Activated CD4-positive, alpha-beta T cell treated with anti-CD3 and anti-CD28 coated beads, Interleukin-2, amount 50 U/mL, for 48 hours (primary cell): Measurements from ENCODE around the gene PPP1R15B.
A peak's percentile ranks its signal among the peaks of the same experiment; 100 is the strongest.

Experiments used
- DNase-seq, 2 experiments: peaks; one replicate each; pipeline ENCODE4 v3.0.0-alpha.2; 2020

PPP1R15B gene

DNA sequence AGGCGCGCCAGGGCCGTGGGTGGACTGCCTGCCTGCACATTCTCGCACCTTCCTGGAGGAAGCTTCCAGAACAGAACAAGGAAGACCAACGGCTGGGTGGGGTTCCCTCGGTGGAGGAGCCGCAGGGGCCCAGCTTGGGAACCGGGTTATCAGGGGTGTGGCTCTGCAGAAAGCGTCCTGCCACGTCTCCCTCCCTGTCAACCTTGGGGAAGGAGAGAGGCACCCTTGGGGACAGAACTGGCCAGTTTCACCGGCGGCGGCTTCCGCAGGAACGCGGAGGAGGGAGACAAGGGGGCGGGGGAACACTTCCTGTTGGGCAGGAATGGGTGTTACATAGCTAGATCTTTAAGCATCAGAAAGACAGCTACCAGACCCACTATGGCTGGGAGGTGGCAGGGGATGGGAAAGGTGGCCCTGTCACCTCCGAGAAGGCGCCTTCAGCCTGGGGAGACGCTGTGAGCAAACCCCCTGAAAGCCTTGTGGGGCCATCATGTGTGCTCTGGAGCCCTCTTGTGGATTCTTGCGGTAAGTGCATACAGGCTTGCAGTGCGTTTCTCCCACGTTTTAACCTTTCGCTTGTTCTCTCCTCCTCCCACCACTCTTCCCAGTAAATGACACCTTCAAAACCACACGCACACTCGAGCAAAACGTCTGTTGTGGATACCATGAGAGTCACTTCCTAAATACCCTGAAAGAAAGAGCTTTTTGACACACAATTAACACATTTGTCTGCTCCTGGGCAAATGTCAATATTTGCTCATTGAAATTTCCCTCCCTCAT, 48.1 kb downstream of the PPP1R15B start:
- DNase-seq: peak; percentile 74 to 82

DNA sequence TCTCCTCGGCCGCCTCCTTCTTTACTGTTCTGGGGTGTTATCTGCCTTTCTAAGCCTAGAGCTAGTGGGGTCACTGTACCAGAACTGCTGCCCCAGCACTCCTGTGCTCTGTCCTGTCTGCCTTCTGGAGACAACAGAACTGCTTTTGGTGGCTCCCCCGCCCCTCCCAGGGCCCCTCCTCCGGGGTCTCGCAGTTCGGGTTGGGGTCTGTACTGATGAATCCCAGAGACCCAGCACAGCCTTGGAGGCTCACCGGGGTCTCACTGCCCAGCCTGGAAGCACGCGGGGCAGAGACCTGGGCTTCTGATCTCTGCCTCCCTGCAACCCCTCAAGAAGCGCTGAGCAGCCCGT, 48.7 kb downstream of the PPP1R15B start:
- no peak for DNase-seq

DNA sequence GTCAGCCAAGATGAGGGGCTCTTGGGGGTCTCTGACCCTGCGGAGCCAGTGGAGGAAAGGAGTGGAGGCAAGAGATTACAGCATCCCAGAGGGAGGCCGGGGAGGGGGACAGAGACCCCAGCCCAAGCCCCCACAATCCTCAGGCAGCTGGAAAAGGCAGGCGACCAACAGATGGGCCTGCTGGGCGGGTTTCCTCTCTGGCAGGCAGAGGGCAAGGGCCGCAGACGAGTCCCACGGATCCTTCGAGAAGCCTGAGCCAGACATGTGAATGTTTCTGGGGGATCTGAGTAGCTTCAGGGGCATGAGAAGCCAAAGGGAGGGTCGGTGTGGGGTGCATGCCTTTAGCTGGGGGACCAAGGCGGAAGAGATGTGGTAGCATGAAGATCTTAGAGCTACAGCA, 49.8 kb downstream of the PPP1R15B start:
- DNase-seq: no peak

DNA sequence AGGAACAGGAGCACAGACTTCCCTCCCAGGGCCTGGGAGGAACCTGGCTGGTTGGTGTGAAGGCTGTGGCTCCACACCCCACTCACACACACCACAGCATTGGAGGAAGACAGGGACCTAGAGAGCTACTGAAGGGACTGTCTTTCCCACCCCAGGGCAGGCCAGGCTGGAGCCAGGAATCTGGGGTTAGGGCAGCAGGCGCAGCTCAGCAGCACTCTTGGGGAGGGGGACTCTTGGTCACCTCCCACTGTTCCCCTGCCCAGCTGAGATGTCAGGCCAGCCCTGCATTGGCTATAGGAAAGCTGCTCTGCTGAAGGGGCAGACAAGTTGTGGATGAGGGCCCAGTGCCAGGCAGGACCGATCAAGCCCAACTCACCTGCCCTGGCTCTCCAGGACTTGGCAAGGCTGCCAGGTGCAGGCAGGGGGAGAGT, 50.3 kb downstream of the PPP1R15B start:
- no peak for DNase-seq

DNA sequence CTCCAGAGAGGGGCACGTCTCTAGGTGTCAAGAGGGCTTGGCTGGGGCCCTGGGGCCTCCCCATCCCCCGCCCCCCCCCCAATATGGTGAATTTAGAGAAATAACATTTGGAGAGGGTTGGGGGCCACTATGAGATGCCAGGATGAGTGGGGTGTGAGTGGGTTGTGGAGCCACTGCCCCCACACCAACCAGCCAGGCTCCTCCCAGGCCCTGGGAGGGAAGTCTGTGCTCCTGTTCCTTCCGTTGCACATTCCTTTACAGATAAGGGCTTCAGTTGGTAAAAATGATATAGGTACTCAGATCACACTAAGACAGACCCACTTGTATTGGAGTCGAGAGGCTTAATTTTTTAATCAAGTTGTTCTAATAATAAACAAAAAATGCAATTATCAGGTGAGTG, 51.3 kb downstream of the PPP1R15B start:
- no peak for DNase-seq

DNA sequence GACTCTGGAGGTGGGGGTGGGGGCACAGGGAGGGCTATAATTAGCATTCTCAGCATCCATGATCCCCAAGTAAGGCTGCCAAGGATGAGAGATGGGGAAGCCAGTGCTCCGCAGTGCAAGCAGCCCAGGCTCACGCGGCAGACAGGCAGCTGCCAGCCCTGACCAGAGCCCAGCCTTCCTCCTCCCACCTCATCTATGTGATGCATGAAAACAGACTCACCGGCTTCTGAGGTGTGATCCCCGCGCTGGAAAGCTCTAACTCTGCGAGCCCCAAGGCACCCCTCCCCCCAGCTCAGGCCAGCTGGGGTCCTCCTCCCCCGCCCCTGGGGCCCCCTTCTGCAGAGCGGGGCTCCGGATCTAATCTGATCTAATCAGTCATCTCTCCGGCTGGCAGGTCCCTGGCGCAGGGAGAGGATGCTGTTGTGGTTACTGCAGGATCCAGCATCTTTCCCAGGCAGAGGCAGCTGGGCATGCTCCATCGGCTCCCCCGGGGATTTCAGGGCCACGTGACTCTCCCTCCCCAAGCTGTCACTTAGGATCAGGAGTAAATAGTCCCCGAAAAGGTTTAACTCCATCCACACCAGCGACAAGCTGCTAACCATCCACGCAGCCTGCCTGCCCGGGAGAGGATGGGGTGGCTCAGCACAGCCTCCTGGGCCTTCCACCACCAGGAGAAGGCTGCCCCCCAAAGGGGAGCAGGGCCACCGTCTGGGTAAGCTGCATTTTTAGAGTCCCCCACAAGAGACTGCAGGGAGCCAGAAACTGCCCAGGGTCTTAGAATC, 52.0 kb downstream of the PPP1R15B start, which contains the start of gene PLEKHA6:
Gene PLEKHA6 (minus strand): TSS at position 456 of the 782 bp plus-strand sequence. CDS start 86,202 bp downstream, outside the sequence.
- DNase-seq: no peak

DNA sequence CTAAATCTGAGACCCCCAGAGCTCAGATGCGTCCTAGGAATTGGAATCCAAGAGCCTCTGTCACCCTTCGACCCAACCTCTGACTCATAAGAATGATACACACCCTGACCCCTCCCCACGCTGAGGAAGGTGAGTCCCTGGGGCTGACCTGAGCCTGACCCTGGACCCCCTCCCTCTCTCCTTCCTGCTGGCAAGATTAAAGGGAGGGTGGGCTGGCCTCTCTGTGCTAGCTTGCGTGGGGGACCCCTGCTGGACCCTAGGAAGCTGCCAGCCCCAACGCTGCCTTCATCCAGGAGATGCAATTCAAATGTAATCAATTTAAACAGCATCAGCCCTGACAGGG, 52.5 kb downstream of the PPP1R15B start:
- DNase-seq: no peak

DNA sequence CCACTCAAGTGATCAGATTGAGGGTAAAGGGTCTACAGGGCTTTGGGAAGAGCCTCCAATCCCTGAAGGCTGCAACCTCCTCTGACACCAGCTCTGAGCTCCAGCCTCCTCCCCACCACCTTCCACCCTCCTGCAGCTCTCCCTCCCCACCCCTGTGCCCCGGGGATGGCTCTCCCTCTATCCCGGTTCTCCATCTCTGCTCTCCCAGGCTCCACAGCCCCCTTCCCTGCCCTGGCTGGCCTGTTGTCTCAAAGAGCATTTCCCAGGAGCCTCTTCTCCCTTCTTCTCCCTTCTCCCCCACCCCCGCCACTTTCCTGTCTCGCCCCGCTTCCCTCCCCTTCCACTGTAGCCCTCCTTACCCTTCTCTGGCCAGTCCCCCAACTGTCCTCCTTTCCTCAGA, 53.0 kb downstream of the PPP1R15B start:
- no peak for DNase-seq

DNA sequence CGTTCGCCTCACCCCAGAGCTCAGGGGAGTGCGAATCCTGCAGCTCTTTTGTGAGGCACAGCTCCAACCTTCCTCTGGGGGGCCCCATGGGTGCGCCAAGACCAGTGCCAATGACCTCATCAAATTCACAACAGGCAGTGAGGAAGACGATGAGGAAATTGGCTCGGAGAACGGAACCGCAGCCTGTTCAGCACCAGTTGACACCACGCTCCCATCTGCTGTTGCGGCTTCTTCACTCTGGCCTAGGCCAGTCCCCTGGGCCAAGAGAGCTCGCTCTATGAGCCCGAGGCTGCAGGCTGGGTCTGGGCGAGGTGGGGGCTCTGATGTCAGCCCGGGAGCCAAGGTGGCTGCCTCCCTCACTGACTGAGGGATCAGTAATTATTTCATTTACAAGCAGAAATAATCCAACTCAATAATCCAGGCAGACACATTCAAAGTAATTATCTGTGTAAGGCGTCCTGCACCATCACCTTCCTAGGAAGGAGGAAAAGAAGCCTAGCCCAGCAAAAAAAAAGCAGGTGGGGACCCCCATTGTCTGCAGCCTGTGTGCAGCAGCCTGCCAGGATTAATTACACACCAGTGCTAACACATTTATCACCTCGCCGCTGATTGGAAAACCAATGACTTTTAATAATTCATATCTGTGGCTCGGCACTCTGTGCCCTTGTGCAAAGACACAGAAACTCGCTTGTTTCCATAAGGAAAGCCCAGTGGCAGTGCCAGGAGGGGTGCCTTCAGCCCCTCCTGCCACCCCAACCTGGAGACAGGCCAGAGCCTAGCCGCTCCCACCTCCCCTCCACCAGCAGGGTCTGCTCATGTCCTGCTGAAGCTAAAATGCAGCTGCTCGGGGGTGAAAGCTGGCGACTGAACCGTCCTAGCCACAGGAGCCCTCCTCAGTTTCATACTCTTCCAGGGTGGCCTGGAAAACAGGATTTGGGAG, 53.8 kb downstream of the PPP1R15B start:
- no peak for DNase-seq

DNA sequence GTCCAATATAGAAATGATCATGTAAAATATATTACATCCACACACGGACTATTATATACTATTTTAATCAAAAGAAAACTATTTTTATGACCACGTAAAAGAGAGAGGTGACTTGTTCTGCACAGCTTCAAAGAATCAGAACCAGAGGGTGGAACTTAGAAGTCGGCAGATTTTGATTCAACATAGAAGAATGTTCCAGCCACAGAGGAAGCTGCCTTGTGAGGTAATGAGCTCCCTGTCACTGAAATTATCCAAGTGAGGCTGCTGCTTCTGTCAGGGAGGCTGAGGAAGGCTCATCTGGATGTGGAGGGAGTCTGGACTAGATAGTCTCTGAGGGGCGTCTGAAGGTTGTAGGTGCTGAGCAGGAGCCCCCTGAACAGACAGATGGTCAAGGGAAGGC, 54.6 kb downstream of the PPP1R15B start:
- DNase-seq: no peak

DNA sequence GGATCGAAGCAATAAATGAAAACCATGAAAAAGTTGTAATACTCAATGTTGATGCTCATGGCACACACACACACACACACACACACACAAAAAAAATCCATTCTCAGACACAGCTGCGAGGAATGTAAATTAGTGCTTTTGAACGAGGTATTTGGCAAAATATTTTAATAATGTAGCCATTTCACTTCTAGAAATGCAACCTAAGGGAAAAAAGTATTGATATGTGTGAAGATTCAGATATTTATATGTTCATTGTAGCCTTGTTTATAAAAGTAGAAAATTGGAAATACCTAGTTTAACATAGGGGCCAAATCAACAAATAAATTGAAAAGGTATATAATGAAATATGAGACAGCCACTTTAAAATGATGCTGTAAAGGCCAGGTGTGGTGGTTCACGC, 55.7 kb downstream of the PPP1R15B start:
- DNase-seq: no peak

DNA sequence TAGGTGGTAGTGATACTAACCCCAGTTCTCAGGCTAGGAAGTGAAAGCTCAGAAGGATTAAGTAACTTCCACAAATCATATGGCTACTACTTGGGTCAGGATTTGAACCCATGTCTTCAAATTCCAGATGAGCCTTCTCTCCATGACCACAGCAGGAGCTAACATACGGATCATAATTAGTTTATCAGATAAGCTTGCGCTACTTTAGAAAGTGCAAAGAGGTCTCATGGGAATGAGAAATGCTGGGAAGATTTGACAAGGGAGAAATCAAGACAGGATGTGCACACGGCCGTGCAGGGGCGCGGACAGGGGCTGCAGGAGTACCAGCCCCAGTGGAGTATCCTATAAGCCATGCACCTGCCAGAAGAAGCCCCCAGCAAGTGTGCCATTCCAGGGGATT, 57.0 kb downstream of the PPP1R15B start:
- no peak for DNase-seq
